SK-N-SH (cell line): Measurements from ENCODE around the gene SLC1A7.

Experiments
- EZH2phosphoT487 ChIP-seq: fragments of 200-600 bp; sonication (generic); IDR thresholded peaks from 2 replicates; pipeline ENCODE4 v1.6.1; 2017; ENCODE audit warnings: low read depth, mixed run types, mild to moderate bottlenecking, antibody characterized with exemption, moderate library complexity, borderline replicate concordance
- FOXJ3 ChIP-seq: sonication (generic); formaldehyde crosslinking; IDR thresholded peaks from 2 replicates; pipeline ENCODE4 v1.5.1; 2020; ENCODE audit warnings: mild to moderate bottlenecking, missing genetic modification reagents
- POLR2AphosphoS5 ChIP-seq: IDR thresholded peaks from 2 replicates; pipeline ENCODE4 v1.6.1; 2012; ENCODE audit warnings: low read depth, low read length
- RAD21 ChIP-seq: IDR thresholded peaks from 2 replicates; pipeline ENCODE4 v1.6.1; 2012; ENCODE audit warnings: mild to moderate bottlenecking, low read length
- TAF1 ChIP-seq: IDR thresholded peaks from 2 replicates; pipeline ENCODE4 v1.6.1; 2012; ENCODE audit warnings: low read depth, mild to moderate bottlenecking, low read length, moderate library complexity, borderline replicate concordance
- TF ChIP-seq, protein P1 (sequence below): IDR thresholded peaks from 2 replicates; pipeline ENCODE4 v1.6.1; 2012; ENCODE audit warnings: mild to moderate bottlenecking, low read depth, low read length, moderate library complexity

DNA sequence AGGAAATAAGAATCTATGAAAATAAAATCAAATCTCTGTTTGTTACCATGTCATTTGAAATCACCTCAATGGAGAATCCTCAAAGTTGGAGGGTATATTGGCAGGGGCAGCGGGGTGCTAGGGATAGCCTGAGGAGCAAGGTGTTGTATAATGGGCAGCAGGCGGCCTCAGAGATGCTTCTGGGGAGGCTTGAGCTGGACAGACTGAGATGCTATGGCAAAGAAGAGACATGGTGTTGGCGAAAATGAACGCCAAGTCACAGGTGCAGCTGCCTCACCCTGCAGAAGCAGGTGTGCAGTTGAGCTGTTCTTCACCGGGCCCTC is 3.1 kb upstream of the SLC1A7 start:
- TF ChIP-seq, protein P1, sequence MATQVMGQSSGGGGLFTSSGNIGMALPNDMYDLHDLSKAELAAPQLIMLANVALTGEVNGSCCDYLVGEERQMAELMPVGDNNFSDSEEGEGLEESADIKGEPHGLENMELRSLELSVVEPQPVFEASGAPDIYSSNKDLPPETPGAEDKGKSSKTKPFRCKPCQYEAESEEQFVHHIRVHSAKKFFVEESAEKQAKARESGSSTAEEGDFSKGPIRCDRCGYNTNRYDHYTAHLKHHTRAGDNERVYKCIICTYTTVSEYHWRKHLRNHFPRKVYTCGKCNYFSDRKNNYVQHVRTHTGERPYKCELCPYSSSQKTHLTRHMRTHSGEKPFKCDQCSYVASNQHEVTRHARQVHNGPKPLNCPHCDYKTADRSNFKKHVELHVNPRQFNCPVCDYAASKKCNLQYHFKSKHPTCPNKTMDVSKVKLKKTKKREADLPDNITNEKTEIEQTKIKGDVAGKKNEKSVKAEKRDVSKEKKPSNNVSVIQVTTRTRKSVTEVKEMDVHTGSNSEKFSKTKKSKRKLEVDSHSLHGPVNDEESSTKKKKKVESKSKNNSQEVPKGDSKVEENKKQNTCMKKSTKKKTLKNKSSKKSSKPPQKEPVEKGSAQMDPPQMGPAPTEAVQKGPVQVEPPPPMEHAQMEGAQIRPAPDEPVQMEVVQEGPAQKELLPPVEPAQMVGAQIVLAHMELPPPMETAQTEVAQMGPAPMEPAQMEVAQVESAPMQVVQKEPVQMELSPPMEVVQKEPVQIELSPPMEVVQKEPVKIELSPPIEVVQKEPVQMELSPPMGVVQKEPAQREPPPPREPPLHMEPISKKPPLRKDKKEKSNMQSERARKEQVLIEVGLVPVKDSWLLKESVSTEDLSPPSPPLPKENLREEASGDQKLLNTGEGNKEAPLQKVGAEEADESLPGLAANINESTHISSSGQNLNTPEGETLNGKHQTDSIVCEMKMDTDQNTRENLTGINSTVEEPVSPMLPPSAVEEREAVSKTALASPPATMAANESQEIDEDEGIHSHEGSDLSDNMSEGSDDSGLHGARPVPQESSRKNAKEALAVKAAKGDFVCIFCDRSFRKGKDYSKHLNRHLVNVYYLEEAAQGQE: no peak
- TF ChIP-seq FOXJ3 (CRISPR knock-in tag) (no peak), TAF1 (no peak), EZH2phosphoT487 (no peak), RAD21 (no peak), POLR2AphosphoS5 (no peak)
